ENCODE measurements around the gene C5. TPM values are rescaled to one million over a fixed set of nuclear protein-coding genes. Genes with fewer than 3 reads are reported as not detected.
"Not testable (repeated sequence)": the region's sequence is repeated elsewhere in the genome, so short reads cannot be mapped to it uniquely, and the experiment has no call there.

The C5 gene
- polyA plus RNA-seq (2013, experiment 1 of 2): 0.21 TPM
- 0.33 TPM for polyA plus RNA-seq (2013, experiment 2 of 2)

GRCh38 chr9:121050128-121050988 is at the start of gene C5:
Gene C5, minus strand, starts transcription at chr9:121050275. Its CDS starts 29 bp downstream, at chr9:121050246.
- Histone ChIP-seq H3K79me1 (replicated peaks; ENCODE audit: low read length, poor library complexity, severe bottlenecking) (no peaks in the 10 kb centered on the region), H3K9ac (ENCODE audit: low read length) (no peak within 1 kb of the TSS), H3K4me2 (ENCODE audit: low read length, poor library complexity, severe bottlenecking) (no peak within 1 kb of the TSS), H3K27me3 (ENCODE audit: control insufficient read depth in 1 of 2, insufficient read depth in 1 of 2, low read length in 2 of 2) (no peaks in the 10 kb centered on the region), H3K4ac (ENCODE audit: low read depth in 1 of 2, low read length in 2 of 2) (no peak within 1 kb of the TSS), H2BK5ac (ENCODE audit: low read depth, low read length, poor library complexity, severe bottlenecking) (no peak within 1 kb of the TSS), H2AK5ac (ENCODE audit: low read length, severe bottlenecking) (no peak within 1 kb of the TSS), H2BK120ac (ENCODE audit: low read depth, low read length) (no peak within 1 kb of the TSS), H3K36me3 (ENCODE audit: control insufficient read depth in 1 of 2, insufficient read depth in 2 of 2, low read depth in 1 of 2, low read length in 2 of 2) (peaks cover 0 to 5% of the 10 kb centered on the region in 2 experiments), H3K4me3 (ENCODE audit: insufficient read depth in 1 of 2, low read depth in 1 of 2, low read length in 2 of 2) (no peak within 1 kb of the TSS), H2AFZ (ENCODE audit: low read depth, low read length) (no peak within 1 kb of the TSS), H3K14ac (ENCODE audit: low read length in 2 of 2) (no peak within 1 kb of the TSS), H3K9me3 (ENCODE audit: control insufficient read depth, low read length) (no peaks in the 10 kb centered on the region), H3K23ac (ENCODE audit: low read length in 2 of 2) (no peak within 1 kb of the TSS), H4K91ac (ENCODE audit: low read length) (no peak within 1 kb of the TSS), H3K4me1 (ENCODE audit: control insufficient read depth, insufficient read depth, low read depth, low read length) (peaks cover 1% of the 10 kb centered on the region), H3K27ac (ENCODE audit: low read length, poor library complexity, severe bottlenecking) (no peak within 1 kb of the TSS), H2BK15ac (ENCODE audit: low read depth, poor library complexity, severe bottlenecking) (no peak within 1 kb of the TSS), H2BK12ac (ENCODE audit: low read length in 2 of 2) (no peak within 1 kb of the TSS), H3K18ac (ENCODE audit: low read depth in 1 of 2, low read length in 2 of 2) (no peak within 1 kb of the TSS), H4K8ac (ENCODE audit: low read length) (no peak within 1 kb of the TSS)
- WGBS: 75% methylated on average over 1 of the region's 6 CpGs
- DNase-seq: no peak

- Histone ChIP-seq H2AK5ac (ENCODE audit: low read length, severe bottlenecking) (no peak overlapping the region), H3K4me2 (ENCODE audit: low read length, poor library complexity, severe bottlenecking) (no peak overlapping the region), H2AFZ (ENCODE audit: low read depth, low read length) (no peak overlapping the region), H3K27ac (ENCODE audit: low read length, poor library complexity, severe bottlenecking) (no peak overlapping the region), H3K23ac (ENCODE audit: low read length in 2 of 2) (no peak overlapping the region), H2BK12ac (ENCODE audit: low read length in 2 of 2) (no peak overlapping the region), H3K9me3 (ENCODE audit: control insufficient read depth, low read length) (no peaks in the 10 kb centered on the region), H4K8ac (ENCODE audit: low read length) (no peak overlapping the region), H3K14ac (ENCODE audit: low read length in 2 of 2) (no peak overlapping the region), H3K18ac (ENCODE audit: low read depth in 1 of 2, low read length in 2 of 2) (no peak overlapping the region), H3K79me1 (replicated peaks; ENCODE audit: low read length, poor library complexity, severe bottlenecking) (no peaks in the 10 kb centered on the region), H3K4ac (ENCODE audit: low read depth in 1 of 2, low read length in 2 of 2) (no peak overlapping the region), H3K27me3 (ENCODE audit: control insufficient read depth in 1 of 2, insufficient read depth in 1 of 2, low read length in 2 of 2) (no peaks in the 10 kb centered on the region), H4K91ac (ENCODE audit: low read length) (no peak overlapping the region), H3K9ac (ENCODE audit: low read length) (no peak overlapping the region), H3K36me3 (ENCODE audit: control insufficient read depth in 1 of 2, insufficient read depth in 2 of 2, low read depth in 1 of 2, low read length in 2 of 2) (peaks cover 0 to 11% of the 10 kb centered on the region in 2 experiments), H2BK15ac (ENCODE audit: low read depth, poor library complexity, severe bottlenecking) (no peak overlapping the region), H3K4me3 (ENCODE audit: insufficient read depth in 1 of 2, low read depth in 1 of 2, low read length in 2 of 2) (no peak overlapping the region), H3K4me1 (ENCODE audit: control insufficient read depth, insufficient read depth, low read depth, low read length) (no peaks in the 10 kb centered on the region), H2BK120ac (ENCODE audit: low read depth, low read length) (no peak overlapping the region), H2BK5ac (ENCODE audit: low read depth, low read length, poor library complexity, severe bottlenecking) (no peak overlapping the region)
- DNase-seq: no peak
- 94% methylated on average over 5 of the region's 5 CpGs for WGBS
Observed at GRCh38 chr9:121098567-121099198, 48.6 kb upstream of the C5 start.

GRCh38 chr9:121095057-121095456 is 45.0 kb upstream of the C5 start:
- H2BK12ac ChIP-seq (ENCODE audit: low read length in 2 of 2): no peak overlapping the region
- no peaks in the 10 kb centered on the region for H3K27me3 ChIP-seq (ENCODE audit: control insufficient read depth in 1 of 2, insufficient read depth in 1 of 2, low read length in 2 of 2)
- H4K91ac ChIP-seq (ENCODE audit: low read length): no peak overlapping the region
- H2AFZ ChIP-seq (ENCODE audit: low read depth, low read length): no peak overlapping the region
- H3K4me1 ChIP-seq (ENCODE audit: control insufficient read depth, insufficient read depth, low read depth, low read length): no peaks in the 10 kb centered on the region
- H2BK5ac ChIP-seq (ENCODE audit: low read depth, low read length, poor library complexity, severe bottlenecking): no peak overlapping the region
- no peak overlapping the region for H3K4me2 ChIP-seq (ENCODE audit: low read length, poor library complexity, severe bottlenecking)
- peaks cover 0 to 20% of the 10 kb centered on the region in 2 experiments for H3K36me3 ChIP-seq (ENCODE audit: control insufficient read depth in 1 of 2, insufficient read depth in 2 of 2, low read depth in 1 of 2, low read length in 2 of 2)
- DNase-seq: no peak
- no peak overlapping the region for H4K8ac ChIP-seq (ENCODE audit: low read length)
- no peak overlapping the region for H3K27ac ChIP-seq (ENCODE audit: low read length, poor library complexity, severe bottlenecking)
- H2BK120ac ChIP-seq (ENCODE audit: low read depth, low read length): no peak overlapping the region
- no peak overlapping the region for H3K4me3 ChIP-seq (ENCODE audit: insufficient read depth in 1 of 2, low read depth in 1 of 2, low read length in 2 of 2)
- no peak overlapping the region for H3K23ac ChIP-seq (ENCODE audit: low read length in 2 of 2)
- no peak overlapping the region for H3K9ac ChIP-seq (ENCODE audit: low read length)
- no peaks in the 10 kb centered on the region for H3K9me3 ChIP-seq (ENCODE audit: control insufficient read depth, low read length)
- H3K14ac ChIP-seq (ENCODE audit: low read length in 2 of 2): no peak overlapping the region
- H3K79me1 ChIP-seq (replicated peaks; ENCODE audit: low read length, poor library complexity, severe bottlenecking): no peaks in the 10 kb centered on the region
- H2BK15ac ChIP-seq (ENCODE audit: low read depth, poor library complexity, severe bottlenecking): no peak overlapping the region
- no peak overlapping the region for H3K4ac ChIP-seq (ENCODE audit: low read depth in 1 of 2, low read length in 2 of 2)
- no peak overlapping the region for H2AK5ac ChIP-seq (ENCODE audit: low read length, severe bottlenecking)
- no peak overlapping the region for H3K18ac ChIP-seq (ENCODE audit: low read depth in 1 of 2, low read length in 2 of 2)

GRCh38 chr9:121090743-121091142 is 40.7 kb upstream of the C5 start:
- 95% methylated on average over 6 of the region's 6 CpGs for WGBS
- H3K79me1 ChIP-seq (replicated peaks; ENCODE audit: low read length, poor library complexity, severe bottlenecking); H4K8ac ChIP-seq (ENCODE audit: low read length); H2BK12ac ChIP-seq (ENCODE audit: low read length in 2 of 2); H2BK120ac ChIP-seq (ENCODE audit: low read depth, low read length); H3K9me3 ChIP-seq (ENCODE audit: control insufficient read depth, low read length); H3K18ac ChIP-seq (ENCODE audit: low read depth in 1 of 2, low read length in 2 of 2); DNase-seq; H4K91ac ChIP-seq (ENCODE audit: low read length); H3K4ac ChIP-seq (ENCODE audit: low read depth in 1 of 2, low read length in 2 of 2); H3K36me3 ChIP-seq (ENCODE audit: control insufficient read depth in 1 of 2, insufficient read depth in 2 of 2, low read depth in 1 of 2, low read length in 2 of 2); H3K27ac ChIP-seq (ENCODE audit: low read length, poor library complexity, severe bottlenecking); H3K23ac ChIP-seq (ENCODE audit: low read length in 2 of 2); H3K27me3 ChIP-seq (ENCODE audit: control insufficient read depth in 1 of 2, insufficient read depth in 1 of 2, low read length in 2 of 2); H3K4me1 ChIP-seq (ENCODE audit: control insufficient read depth, insufficient read depth, low read depth, low read length); H2AK5ac ChIP-seq (ENCODE audit: low read length, severe bottlenecking); H2BK15ac ChIP-seq (ENCODE audit: low read depth, poor library complexity, severe bottlenecking); H3K4me2 ChIP-seq (ENCODE audit: low read length, poor library complexity, severe bottlenecking); H3K4me3 ChIP-seq (ENCODE audit: insufficient read depth in 1 of 2, low read depth in 1 of 2, low read length in 2 of 2); H3K14ac ChIP-seq (ENCODE audit: low read length in 2 of 2); H3K9ac ChIP-seq (ENCODE audit: low read length); H2BK5ac ChIP-seq (ENCODE audit: low read depth, low read length, poor library complexity, severe bottlenecking); H2AFZ ChIP-seq (ENCODE audit: low read depth, low read length): not testable (repeated sequence)

Measured in mesenchymal stem cell (in vitro differentiated cells and primary cell).